DND-41 (cell line): Measurements from ENCODE around the gene PLGLB1.
"Not testable (repeated sequence)": the region's sequence is repeated elsewhere in the genome, so short reads cannot be mapped to it uniquely, and the experiment has no call there.

ENCODE experiments used
- ATAC-seq: fragments of 200-7000 bp; cut with Tn5 transposase; 3 replicates; pipeline ENCODE4 v1.9.1; 2021; ENCODE audit warnings: low read depth; ENCODE audit not compliant: insufficient read depth
- DNase-seq: peaks from one replicate; pipeline ENCODE4 v3.0.0-alpha.2; 2020
- H2AFZ ChIP-seq: 2 replicates; pipeline ENCODE4 v1.6.0; 2012; ENCODE audit warnings: low read depth, low read length
- H3K27ac ChIP-seq: 2 replicates; pipeline ENCODE4 v1.5.1; 2012; ENCODE audit warnings: low read length, inconsistent platforms
- H3K27me3 ChIP-seq: fragments of 200-600 bp; sonication (generic); 2 replicates; pipeline ENCODE4 v1.6.0; 2012; ENCODE audit warnings: low read length, mild to moderate bottlenecking, inconsistent platforms; ENCODE audit not compliant: insufficient read depth, poor library complexity
- H3K36me3 ChIP-seq: 2 replicates; pipeline ENCODE4 v1.5.1; 2012; ENCODE audit warnings: low read length, inconsistent platforms; ENCODE audit not compliant: insufficient read depth
- H3K4me1 ChIP-seq: 2 replicates; pipeline ENCODE4 v1.5.1; 2012; ENCODE audit warnings: mild to moderate bottlenecking, low read length; ENCODE audit not compliant: insufficient read depth
- H3K4me2 ChIP-seq: 2 replicates; pipeline ENCODE4 v1.6.0; 2012; ENCODE audit warnings: mild to moderate bottlenecking, moderate library complexity, low read length, inconsistent platforms; ENCODE audit not compliant: insufficient read depth
- H3K4me3 ChIP-seq, 2 experiments: fragments of 200-600 bp in 1 of 2; shearing (Covaris generic) in 1 of 2; 2 replicates each; pipeline ENCODE4 v1.5.1; 2012 to 2016; ENCODE audit warnings: inconsistent platforms in 2 of 2, low read length in 2 of 2, mild to moderate bottlenecking in 2 of 2, low read depth in 1 of 2, moderate library complexity in 1 of 2
- H3K79me2 ChIP-seq: 2 replicates; pipeline ENCODE4 v1.6.0; 2012; ENCODE audit warnings: low read length, inconsistent platforms; ENCODE audit not compliant: insufficient read depth
- H3K9ac ChIP-seq: 2 replicates; pipeline ENCODE4 v1.6.0; 2012; ENCODE audit warnings: low read depth, mild to moderate bottlenecking, inconsistent platforms, low read length, moderate library complexity
- H3K9me3 ChIP-seq: 2 replicates; pipeline ENCODE4 v1.5.1; 2012; ENCODE audit warnings: low read length, moderate library complexity, mild to moderate bottlenecking, inconsistent platforms; ENCODE audit not compliant: insufficient read depth, severe bottlenecking
- H4K20me1 ChIP-seq: 2 replicates; pipeline ENCODE4 v1.6.0; 2012; ENCODE audit warnings: low read length; ENCODE audit not compliant: insufficient read depth

PLGLB1 gene

DNA sequence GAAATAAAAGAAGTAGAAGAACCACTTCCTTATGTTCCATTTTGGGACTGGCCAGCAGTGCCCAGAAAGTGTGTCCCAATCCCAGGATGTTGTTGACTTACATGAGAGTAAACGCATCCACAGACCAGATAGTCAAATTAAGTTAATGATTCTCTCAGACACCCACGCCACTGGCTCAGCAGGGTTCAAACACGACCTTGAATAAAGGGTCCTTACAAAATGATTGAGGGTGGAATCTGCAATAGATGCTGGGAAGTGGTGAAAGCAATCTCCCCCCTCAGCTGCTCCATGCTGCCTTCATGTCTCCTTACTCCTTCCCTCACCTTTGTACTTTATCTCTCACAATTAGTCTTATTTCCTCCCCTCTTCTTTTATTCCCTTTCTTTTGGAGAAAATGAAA is at the start of gene PLGLB1:
TSS of gene PLGLB1 (minus strand) at position 101 of the 400 bp plus-strand sequence. CDS start at position 40, 61 bp downstream.
- H3K27ac ChIP-seq, H3K4me2 ChIP-seq, H3K9ac ChIP-seq, H3K27me3 ChIP-seq, H3K79me2 ChIP-seq, H2AFZ ChIP-seq, ATAC-seq, H3K36me3 ChIP-seq, H3K4me3 ChIP-seq, H3K4me1 ChIP-seq, DNase-seq, H4K20me1 ChIP-seq, H3K9me3 ChIP-seq: not testable (repeated sequence)

DNA sequence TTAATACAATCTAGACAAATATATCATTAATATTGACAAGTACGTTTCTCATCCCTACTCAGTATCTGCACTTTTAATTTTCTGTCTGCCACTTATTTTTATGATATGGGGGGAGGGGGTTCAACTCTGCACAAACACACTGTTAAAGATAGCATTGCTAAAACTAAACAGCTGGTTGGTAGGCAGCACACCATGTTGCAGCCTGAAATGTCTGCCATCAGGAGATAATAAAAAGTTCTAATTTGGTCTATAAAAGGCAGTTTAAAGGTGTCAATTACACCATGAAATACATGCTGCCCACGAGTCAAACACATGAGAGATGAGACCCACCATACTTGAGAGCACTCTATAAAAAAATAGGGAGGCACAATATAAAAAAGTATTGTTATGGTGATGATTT is 42.7 kb upstream of the PLGLB1 start:
- not testable (repeated sequence) for H3K4me1 ChIP-seq, H3K4me3 ChIP-seq, H3K27me3 ChIP-seq, H2AFZ ChIP-seq, H3K9ac ChIP-seq, H3K36me3 ChIP-seq, H4K20me1 ChIP-seq, DNase-seq, H3K4me2 ChIP-seq, ATAC-seq, H3K9me3 ChIP-seq, H3K27ac ChIP-seq
- peaks cover 31% of the 10 kb centered on the region for H3K79me2 ChIP-seq

DNA sequence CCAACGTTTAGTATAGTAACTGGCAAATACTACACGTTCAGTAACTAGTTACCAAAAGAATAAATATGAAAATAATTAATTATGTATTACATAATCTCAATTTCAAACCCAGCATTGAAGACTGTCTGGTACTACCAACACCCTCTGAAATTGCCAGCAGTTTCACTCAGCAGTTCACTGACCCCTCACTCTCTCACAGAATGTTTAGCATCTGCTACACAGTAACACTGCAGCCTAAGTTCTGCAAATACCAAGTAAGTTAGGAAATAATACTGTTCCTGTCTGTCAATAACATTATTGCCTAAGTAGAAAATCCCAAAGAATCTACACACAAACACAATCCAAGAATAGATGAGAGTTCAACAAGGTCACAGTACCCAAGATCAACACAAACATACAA is 41.8 kb upstream of the PLGLB1 start:
- not testable (repeated sequence) for H2AFZ ChIP-seq, H3K27me3 ChIP-seq, H3K4me3 ChIP-seq, H3K9ac ChIP-seq, H4K20me1 ChIP-seq, H3K4me2 ChIP-seq, H3K27ac ChIP-seq, H3K9me3 ChIP-seq, DNase-seq, ATAC-seq, H3K36me3 ChIP-seq, H3K4me1 ChIP-seq
- peaks cover 31% of the 10 kb centered on the region for H3K79me2 ChIP-seq

DNA sequence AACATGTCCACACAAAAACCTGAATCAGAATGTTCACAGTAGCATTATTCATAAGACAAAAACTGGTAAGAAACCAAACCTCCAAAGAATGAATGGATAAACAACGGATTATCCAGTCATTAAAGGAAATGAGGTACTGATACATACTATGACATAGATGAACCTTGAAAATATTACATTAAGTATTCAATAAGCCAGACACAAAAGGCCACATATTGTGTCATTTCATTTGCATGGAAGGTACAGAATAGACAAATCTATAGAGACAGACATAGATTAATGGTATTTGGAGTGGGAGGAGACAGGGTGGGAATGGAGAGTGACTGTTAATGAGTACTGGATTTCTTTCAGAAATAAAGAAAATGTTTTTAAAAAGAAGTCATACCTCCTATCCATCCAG is 39.9 kb upstream of the PLGLB1 start:
- H3K36me3 ChIP-seq, H3K4me2 ChIP-seq, ATAC-seq, H2AFZ ChIP-seq, H3K9me3 ChIP-seq, H3K27me3 ChIP-seq, H3K27ac ChIP-seq, H4K20me1 ChIP-seq, H3K4me1 ChIP-seq, H3K9ac ChIP-seq, H3K4me3 ChIP-seq, DNase-seq: not testable (repeated sequence)
- H3K79me2 ChIP-seq: peaks cover 20% of the 10 kb centered on the region

DNA sequence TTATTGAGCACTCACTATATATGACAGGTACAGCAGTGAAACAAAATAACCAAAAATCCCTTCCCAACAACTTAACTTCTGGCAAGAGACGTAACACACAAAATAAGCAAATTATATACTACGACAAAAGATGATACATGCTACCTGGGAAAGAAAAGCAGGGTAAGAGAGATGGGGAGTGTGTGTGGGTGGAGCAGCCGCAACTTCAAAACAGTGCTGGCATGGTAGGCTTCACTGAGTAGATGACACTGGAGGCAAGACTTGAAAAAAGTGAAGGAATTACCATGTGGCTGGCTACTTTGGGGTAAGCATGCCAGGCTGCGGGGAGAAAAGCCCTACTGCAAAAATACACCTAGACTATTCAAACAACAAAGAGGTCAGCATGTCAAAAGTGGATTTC is 36.0 kb upstream of the PLGLB1 start:
- not testable (repeated sequence) for H3K4me3 ChIP-seq, H3K9me3 ChIP-seq, H3K4me1 ChIP-seq, H3K4me2 ChIP-seq, H3K27me3 ChIP-seq, H3K27ac ChIP-seq, DNase-seq, H2AFZ ChIP-seq, H4K20me1 ChIP-seq, H3K9ac ChIP-seq, ATAC-seq, H3K36me3 ChIP-seq
- H3K79me2 ChIP-seq: peaks cover 17% of the 10 kb centered on the region

DNA sequence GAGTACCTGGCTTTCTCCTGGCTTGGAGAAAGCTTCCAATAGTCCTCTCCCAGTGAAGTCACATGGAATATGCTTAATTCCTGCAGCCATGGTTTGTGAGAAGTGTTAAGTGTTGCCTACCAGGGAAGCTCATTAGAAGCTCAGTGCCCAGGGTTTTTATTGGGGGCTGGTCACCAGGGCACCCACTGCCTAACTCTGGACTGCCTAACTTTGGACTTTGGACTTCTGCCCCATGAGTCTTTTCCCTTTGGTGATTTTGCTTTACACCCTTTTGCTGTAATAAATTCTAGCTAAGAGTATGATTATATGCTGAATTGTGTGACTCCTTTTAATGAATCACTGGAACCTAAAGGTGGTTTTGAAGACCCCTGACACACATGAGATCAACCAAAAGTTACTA is 35.2 kb upstream of the PLGLB1 start:
- not testable (repeated sequence) for H3K4me1 ChIP-seq, H3K4me3 ChIP-seq, H3K9ac ChIP-seq, H3K36me3 ChIP-seq, H2AFZ ChIP-seq, H4K20me1 ChIP-seq, H3K27me3 ChIP-seq, DNase-seq, H3K4me2 ChIP-seq, H3K9me3 ChIP-seq, ATAC-seq, H3K27ac ChIP-seq
- H3K79me2 ChIP-seq: peaks cover 17% of the 10 kb centered on the region

DNA sequence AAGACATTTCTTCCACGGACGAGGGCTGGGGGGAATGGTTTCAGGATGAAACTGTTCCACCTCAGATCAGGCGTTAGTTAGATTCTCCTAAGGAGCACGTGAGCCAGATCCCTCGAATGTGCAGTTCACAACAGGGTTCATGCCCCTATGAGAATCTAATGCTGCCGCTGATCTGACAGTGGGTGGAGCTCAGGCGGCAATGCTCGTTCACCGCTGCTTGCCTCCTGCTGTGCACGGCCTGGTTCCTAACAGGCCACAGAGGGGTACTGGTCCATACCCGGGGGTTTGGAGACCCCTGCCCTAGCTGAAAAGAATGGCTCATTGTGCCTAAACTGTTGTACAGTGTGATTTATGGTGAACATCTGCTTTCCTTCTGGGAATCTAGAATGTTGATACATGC is 34.8 kb upstream of the PLGLB1 start:
- ATAC-seq, H3K9me3 ChIP-seq, H3K27me3 ChIP-seq, H2AFZ ChIP-seq, DNase-seq, H3K9ac ChIP-seq, H3K27ac ChIP-seq, H3K4me2 ChIP-seq, H3K36me3 ChIP-seq, H3K4me3 ChIP-seq, H4K20me1 ChIP-seq, H3K4me1 ChIP-seq: not testable (repeated sequence)
- H3K79me2 ChIP-seq: peaks cover 15% of the 10 kb centered on the region

DNA sequence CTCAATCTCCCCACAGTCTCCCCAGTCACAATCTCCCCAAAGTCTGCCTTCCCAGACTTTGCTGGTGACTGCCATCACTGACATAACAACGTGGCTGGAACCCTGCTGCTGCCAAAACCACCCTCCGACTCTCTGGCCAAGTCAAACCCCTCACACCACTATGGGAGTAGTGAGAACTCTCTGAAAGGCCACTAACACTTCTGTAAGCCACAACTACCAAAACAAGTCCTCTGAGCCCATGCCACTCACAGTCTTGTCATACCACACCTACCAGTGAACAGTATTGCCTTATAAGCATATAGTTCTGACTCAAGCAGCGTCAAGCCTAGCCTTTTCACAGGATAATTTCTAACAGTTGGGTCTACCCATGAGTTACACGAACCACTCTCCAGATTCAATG is 32.7 kb upstream of the PLGLB1 start:
- not testable (repeated sequence) for H3K27me3 ChIP-seq, H3K27ac ChIP-seq, ATAC-seq, H3K79me2 ChIP-seq, H3K9me3 ChIP-seq, H4K20me1 ChIP-seq, H2AFZ ChIP-seq, H3K4me1 ChIP-seq, H3K9ac ChIP-seq, H3K4me3 ChIP-seq, DNase-seq, H3K4me2 ChIP-seq
- peaks cover 14% of the 10 kb centered on the region for H3K36me3 ChIP-seq
